AG09309 (cell line): ENCODE results near the gene SAP25.

ENCODE experiments used
- DNase-seq: peaks from one replicate; pipeline ENCODE4 v3.0.0-alpha.2; 2010; ENCODE audit warnings: low read depth
- H3K4me3 ChIP-seq: 2 replicates; pipeline ENCODE4 v1.5.1; 2011; ENCODE audit warnings: mild to moderate bottlenecking, low read depth, low read length, moderate library complexity; ENCODE audit not compliant: control insufficient read depth
- CTCF ChIP-seq: IDR thresholded peaks from 2 replicates; pipeline ENCODE4 v1.5.1; 2011; ENCODE audit warnings: mild to moderate bottlenecking, low read depth, low read length, inconsistent platforms; ENCODE audit not compliant: insufficient read depth, control insufficient read depth; ENCODE audit errors: missing control alignments

The SAP25 gene

GRCh38 chr7:100604028-100604975 lies 30.6 kb upstream of the SAP25 start:
- no peak for DNase-seq
- TF ChIP-seq CTCF = peak; percentile 49
- H3K4me3 ChIP-seq = peak overlapping the region; percentile 94

GRCh38 chr7:100603726-100604027 lies 30.0 kb upstream of the SAP25 start:
- no peak for TF ChIP-seq CTCF
- no peak for DNase-seq
- H3K4me3 ChIP-seq = peak overlapping the region; percentile 94

- no peak for TF ChIP-seq CTCF
- peak; percentile 62 for DNase-seq
- H3K4me3 ChIP-seq = peak overlapping the region; percentile 94
Measured at GRCh38 chr7:100602889-100603725, 29.4 kb upstream of the SAP25 start.

- no peak for TF ChIP-seq CTCF
- H3K4me3 ChIP-seq = no peak overlapping the region
- DNase-seq = no peak
Measured at GRCh38 chr7:100600730-100601038, 27.0 kb upstream of the SAP25 start.

- no peak overlapping the region for H3K4me3 ChIP-seq
Measured at GRCh38 chr7:100599911-100600729, 26.4 kb upstream of the SAP25 start.

More at GRCh38 chr7:100599911-100600729, 26.4 kb upstream of the SAP25 start:
- DNase-seq = no peak
- no peak for TF ChIP-seq CTCF
